ENCODE data around the gene DOCK6.
"Not testable (repeated sequence)": the region's sequence is repeated elsewhere in the genome, so short reads cannot be mapped to it uniquely, and the experiment has no call there.

DOCK6 gene

DNA sequence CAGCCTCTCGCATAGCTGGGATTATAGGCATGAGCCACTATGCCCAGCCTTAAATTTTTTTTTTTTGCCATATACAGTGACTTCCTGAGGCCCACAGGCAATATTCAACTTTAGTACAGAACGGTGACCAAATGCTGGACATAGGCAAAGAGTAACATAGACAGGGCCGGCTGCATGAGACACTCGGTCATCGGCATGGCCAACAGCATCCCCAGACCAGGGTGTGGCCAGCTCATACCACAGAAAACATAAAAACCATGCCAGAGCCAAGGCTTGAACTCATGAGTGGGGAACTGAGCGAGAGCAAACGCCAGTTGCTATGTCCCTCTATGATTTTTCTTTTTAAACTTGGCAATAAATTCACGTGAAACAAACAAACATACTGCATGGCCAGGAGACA is 82.0 kb downstream of the DOCK6 start:
- TF ChIP-seq, protein P1, sequence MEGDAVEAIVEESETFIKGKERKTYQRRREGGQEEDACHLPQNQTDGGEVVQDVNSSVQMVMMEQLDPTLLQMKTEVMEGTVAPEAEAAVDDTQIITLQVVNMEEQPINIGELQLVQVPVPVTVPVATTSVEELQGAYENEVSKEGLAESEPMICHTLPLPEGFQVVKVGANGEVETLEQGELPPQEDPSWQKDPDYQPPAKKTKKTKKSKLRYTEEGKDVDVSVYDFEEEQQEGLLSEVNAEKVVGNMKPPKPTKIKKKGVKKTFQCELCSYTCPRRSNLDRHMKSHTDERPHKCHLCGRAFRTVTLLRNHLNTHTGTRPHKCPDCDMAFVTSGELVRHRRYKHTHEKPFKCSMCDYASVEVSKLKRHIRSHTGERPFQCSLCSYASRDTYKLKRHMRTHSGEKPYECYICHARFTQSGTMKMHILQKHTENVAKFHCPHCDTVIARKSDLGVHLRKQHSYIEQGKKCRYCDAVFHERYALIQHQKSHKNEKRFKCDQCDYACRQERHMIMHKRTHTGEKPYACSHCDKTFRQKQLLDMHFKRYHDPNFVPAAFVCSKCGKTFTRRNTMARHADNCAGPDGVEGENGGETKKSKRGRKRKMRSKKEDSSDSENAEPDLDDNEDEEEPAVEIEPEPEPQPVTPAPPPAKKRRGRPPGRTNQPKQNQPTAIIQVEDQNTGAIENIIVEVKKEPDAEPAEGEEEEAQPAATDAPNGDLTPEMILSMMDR (conservative IDR thresholded peaks at IDR 0.05; ENCODE audit: low read length): no peak
- no peak overlapping the region for H3K4me3 ChIP-seq (ENCODE audit: low read length)
- DNase-seq (ENCODE audit: low read depth): no peak

- H3K4me3 ChIP-seq (ENCODE audit: low read length): no peak overlapping the region
- DNase-seq (ENCODE audit: low read depth): no peak
- TF ChIP-seq, protein P1 (conservative IDR thresholded peaks at IDR 0.05; ENCODE audit: low read length): no peak
These were observed 82.5 kb downstream of the DOCK6 start for GRCh38 chr19:11179716-11180297.

- DNase-seq (ENCODE audit: low read depth); H3K4me3 ChIP-seq (ENCODE audit: low read length): not testable (repeated sequence)
These were observed 83.2 kb downstream of the DOCK6 start for GRCh38 chr19:11179145-11179465.

GRCh38 chr19:11177592-11177991 is 84.7 kb downstream of the DOCK6 start:
- H3K4me3 ChIP-seq (ENCODE audit: low read length): no peak overlapping the region
- no peak for DNase-seq (ENCODE audit: low read depth)
- TF ChIP-seq, protein P1 (conservative IDR thresholded peaks at IDR 0.05; ENCODE audit: low read length): no peak

DNA sequence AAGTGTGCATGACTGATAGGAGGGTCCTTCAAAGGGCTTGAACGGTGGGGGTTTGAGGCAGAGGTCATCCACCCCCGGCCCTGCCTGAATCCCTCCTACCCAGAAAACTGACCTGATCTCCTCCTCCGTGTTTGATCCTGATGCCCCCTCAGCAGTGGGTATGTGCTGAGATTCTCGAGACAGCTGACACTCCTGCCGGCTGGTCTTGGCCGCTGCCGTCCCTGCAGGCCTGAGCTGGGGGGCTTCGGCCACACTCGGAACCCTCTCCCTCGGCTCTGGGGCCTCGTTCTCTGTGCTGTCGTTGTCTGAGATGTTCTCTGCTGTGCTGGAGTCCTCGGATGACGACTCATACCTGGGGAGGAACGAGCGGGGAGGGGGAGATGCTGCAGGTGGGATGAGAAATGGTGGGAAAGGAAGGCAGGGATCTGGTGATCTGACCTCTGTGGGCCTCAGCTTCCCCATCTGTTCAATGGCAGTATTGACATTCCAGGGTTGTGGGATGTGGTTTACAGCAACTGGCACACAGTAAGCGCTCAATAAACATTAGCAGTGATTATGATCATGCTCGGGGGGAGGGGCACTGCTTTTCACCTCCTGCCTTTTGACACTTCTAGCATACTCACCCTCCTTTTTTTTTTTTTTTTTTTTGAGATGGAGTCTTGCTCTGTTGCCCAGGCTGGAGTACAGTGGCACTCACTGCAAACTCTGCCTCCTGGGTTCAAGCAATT is 85.7 kb downstream of the DOCK6 start:
- H3K4me3 ChIP-seq (ENCODE audit: low read length): no peak overlapping the region
- DNase-seq (ENCODE audit: low read depth): no peak
- TF ChIP-seq, protein P1 (conservative IDR thresholded peaks at IDR 0.05; ENCODE audit: low read length): no peak

DNA sequence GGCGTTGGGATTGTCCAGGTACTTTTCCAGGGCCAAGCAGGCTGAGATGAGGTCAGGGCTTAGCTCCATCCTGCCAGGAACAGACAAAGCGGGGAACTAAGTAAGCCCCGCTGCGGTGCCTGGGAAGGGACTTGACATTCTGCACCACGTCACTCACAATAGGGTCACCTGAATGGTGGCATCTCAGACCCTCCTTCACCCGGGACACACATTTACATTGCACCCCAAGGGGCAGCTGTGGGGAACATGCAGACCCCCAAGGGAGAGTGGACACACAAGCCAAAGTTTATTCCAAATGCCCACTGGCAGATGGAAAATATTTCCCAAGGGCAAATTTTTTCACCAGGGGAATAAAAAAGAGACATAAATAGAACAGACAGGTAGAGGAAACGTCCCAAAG is 86.4 kb downstream of the DOCK6 start:
- TF ChIP-seq, protein P1 (conservative IDR thresholded peaks at IDR 0.05; ENCODE audit: low read length): no peak
- no peak overlapping the region for H3K4me3 ChIP-seq (ENCODE audit: low read length)
- DNase-seq (ENCODE audit: low read depth): no peak

DNA sequence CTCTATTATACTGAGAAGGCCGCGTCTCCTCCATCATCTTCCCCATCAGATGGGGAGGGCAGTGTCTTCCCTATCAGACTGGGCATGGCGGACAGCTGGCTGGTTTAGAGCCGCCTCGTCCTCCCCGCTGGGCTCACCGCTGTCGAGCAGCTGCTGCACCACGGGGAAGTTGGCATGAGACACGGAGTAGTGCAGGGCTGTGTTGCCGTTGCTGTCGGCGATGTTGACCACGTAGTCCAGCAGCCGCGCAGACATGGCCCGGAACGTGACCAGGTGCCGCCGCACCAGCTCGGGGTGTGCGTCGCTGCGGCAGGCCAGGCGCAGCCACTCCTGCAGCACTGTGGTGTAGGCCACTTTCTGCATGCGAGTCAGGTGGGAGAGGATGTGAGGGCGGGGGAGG is 88.0 kb downstream of the DOCK6 start:
- TF ChIP-seq, protein P1 (conservative IDR thresholded peaks at IDR 0.05; ENCODE audit: low read length): no peak
- no peak overlapping the region for H3K4me3 ChIP-seq (ENCODE audit: low read length)
- DNase-seq (ENCODE audit: low read depth): no peak
